GM10266 (cell line): Measurements from ENCODE around the gene LAMA1.

Experiments
- DNase-seq: peaks from one replicate; pipeline ENCODE4 v3.0.0; 2012; ENCODE audit errors: extremely low spot score
- TF ChIP-seq, protein P1 (sequence below): IDR thresholded peaks from 2 replicates; pipeline ENCODE4 v1.5.1; 2012; ENCODE audit warnings: mild to moderate bottlenecking, low read depth; ENCODE audit not compliant: control insufficient read depth, insufficient read depth; ENCODE audit errors: missing control alignments

Gene LAMA1

DNA sequence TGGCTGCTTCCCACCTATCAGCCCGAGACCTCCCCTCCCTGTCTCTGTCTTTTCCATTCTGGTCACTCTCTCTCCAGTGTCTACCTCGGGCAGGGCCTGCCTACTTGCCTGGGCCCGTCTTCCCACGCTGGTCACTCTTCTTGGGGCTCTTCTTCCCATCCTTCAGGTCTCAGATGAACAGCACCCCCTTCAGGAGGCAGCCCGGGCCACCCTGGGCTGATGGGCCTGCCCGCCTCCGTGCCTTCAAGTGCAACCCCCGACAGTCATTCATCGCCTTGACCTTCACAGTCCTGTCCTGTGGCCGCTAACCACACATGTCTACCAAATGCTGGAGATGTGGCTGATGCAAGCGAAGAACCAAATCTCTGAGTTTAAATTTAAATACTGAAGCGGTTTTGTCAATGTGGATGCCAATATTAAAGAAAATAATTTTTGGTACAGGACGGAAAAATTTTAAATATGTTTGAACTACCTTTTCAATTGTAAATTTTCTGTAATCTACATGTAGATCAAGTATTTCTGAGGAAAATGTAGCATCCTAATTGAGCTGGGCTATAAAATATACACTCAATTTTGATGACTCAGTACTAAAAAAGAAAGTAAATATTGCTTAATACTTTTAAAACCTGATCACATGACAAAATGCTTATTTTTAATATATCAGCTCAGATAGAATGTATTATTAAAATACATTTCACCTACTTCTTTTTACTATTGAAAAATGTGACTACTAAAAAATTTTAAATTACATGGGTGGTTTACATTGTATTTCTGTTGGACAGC lies 96.4 kb downstream of the LAMA1 start:
- TF ChIP-seq, protein P1, sequence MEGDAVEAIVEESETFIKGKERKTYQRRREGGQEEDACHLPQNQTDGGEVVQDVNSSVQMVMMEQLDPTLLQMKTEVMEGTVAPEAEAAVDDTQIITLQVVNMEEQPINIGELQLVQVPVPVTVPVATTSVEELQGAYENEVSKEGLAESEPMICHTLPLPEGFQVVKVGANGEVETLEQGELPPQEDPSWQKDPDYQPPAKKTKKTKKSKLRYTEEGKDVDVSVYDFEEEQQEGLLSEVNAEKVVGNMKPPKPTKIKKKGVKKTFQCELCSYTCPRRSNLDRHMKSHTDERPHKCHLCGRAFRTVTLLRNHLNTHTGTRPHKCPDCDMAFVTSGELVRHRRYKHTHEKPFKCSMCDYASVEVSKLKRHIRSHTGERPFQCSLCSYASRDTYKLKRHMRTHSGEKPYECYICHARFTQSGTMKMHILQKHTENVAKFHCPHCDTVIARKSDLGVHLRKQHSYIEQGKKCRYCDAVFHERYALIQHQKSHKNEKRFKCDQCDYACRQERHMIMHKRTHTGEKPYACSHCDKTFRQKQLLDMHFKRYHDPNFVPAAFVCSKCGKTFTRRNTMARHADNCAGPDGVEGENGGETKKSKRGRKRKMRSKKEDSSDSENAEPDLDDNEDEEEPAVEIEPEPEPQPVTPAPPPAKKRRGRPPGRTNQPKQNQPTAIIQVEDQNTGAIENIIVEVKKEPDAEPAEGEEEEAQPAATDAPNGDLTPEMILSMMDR = no peak
- no peak for DNase-seq

- DNase-seq = no peak
- TF ChIP-seq, protein P1 = no peak
Measured at GRCh38 chr18:7017013-7017412, 100.6 kb downstream of the LAMA1 start.

DNA sequence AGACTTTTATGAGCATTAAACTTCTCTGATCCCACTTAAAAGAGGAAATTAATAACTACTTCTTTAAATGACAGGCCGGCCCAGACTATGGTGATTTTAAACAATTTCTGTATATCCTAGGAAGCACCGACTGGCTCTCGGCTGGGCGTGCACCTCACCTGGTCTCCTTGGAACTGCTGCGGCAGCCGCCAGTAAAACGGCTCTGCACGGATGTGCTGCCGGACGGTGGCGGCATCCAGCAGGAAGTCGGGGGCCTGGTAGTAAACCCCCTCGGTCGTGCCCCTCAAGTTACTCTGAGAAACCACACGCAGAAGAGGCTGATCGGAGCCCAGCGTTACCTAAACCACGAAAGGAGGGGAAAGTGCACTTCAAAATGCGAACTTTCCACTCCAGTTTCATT lies 106.5 kb downstream of the LAMA1 start:
- TF ChIP-seq, protein P1 = no peak
- no peak for DNase-seq

- TF ChIP-seq, protein P1 = no peak
- DNase-seq = no peak
Measured at GRCh38 chr18:7004009-7004408, 113.6 kb downstream of the LAMA1 start.

GRCh38 chr18:7002107-7002506 lies 115.5 kb downstream of the LAMA1 start:
- TF ChIP-seq, protein P1 = no peak

GRCh38 chr18:7000484-7001096 lies 117.0 kb downstream of the LAMA1 start:
- DNase-seq = no peak
- TF ChIP-seq, protein P1 = peak; percentile 33

More at GRCh38 chr18:7002107-7002506, 115.5 kb downstream of the LAMA1 start:
- no peak for DNase-seq

- no peak for DNase-seq
- TF ChIP-seq, protein P1 = no peak
Measured at GRCh38 chr18:6997808-6998207, 119.8 kb downstream of the LAMA1 start.
